Stomach (tissue), 9 donors: ENCODE data around the gene OR11A1. TPM values are rescaled to one million over a fixed set of nuclear protein-coding genes. Genes with fewer than 3 reads are reported as not detected.
"Not testable (repeated sequence)": the region's sequence is repeated elsewhere in the genome, so short reads cannot be mapped to it uniquely, and the experiment has no call there.

Experiments
- DNase-seq, 2 donors: peaks; one replicate each; pipeline versions ENCODE4 v3.0.0 to v3.0.0-alpha.2; 2013 to 2019
- H3K27ac ChIP-seq, 5 donors: fragments of 200-600 bp in 4 of 5; sonication (generic) in 4 of 5; one replicate each; pipeline ENCODE4 v1.5.1; 2013 to 2019; ENCODE audit warnings: mild to moderate bottlenecking in 1 of 5, moderate library complexity in 1 of 5
- H3K27me3 ChIP-seq, 3 donors: fragments of 200-600 bp; sonication (generic); one replicate each; pipeline ENCODE4 v1.5.1; 2017 to 2019; ENCODE audit warnings: mixed run types in 1 of 3
- H3K36me3 ChIP-seq, 4 donors: fragments of 200-600 bp; sonication (generic); 1 replicate in 3 of 4; 2 replicates in 1 of 4; pipeline ENCODE4 v1.5.1; 2016 to 2019
- H3K4me1 ChIP-seq, 4 donors: fragments of 200-600 bp; sonication (generic); one replicate each; pipeline ENCODE4 v1.5.1; 2016 to 2019
- H3K4me3 ChIP-seq, 4 donors: fragments of 200-600 bp; sonication (generic) in 3 of 4; one replicate each; pipeline ENCODE4 v1.5.1; 2016 to 2019; ENCODE audit warnings: mild to moderate bottlenecking in 1 of 4
- H3K9me3 ChIP-seq, 4 donors: fragments of 200-600 bp; sonication (generic); one replicate each; pipeline ENCODE4 v1.5.1; 2016 to 2019
- CTCF ChIP-seq, 7 experiments: fragments of 450-650 bp in 4 of 7; fragments of 200-600 bp in 3 of 7; sonication (generic) in 3 of 7; IDR thresholded peaks; one replicate each; pipeline ENCODE4 v1.5.1; 2016 to 2019; ENCODE audit warnings: antibody characterized with exemption in 7 of 7, control low read depth in 2 of 7, mild to moderate bottlenecking in 1 of 7
- EP300 ChIP-seq: sonication (generic); formaldehyde crosslinking; IDR thresholded peaks from one replicate; pipeline ENCODE4 v1.6.1; 2017; ENCODE audit warnings: antibody characterized with exemption
- POLR2A ChIP-seq, 4 donors: fragments of 450-650 bp; IDR thresholded peaks; one replicate each; pipeline ENCODE4 v1.6.1; 2016; ENCODE audit warnings: antibody characterized with exemption in 4 of 4, control low read depth in 2 of 4, mild to moderate bottlenecking in 1 of 4, moderate library complexity in 1 of 4
- POLR2AphosphoS5 ChIP-seq, 3 donors: sonication (generic); formaldehyde crosslinking; IDR thresholded peaks; one replicate each; pipeline ENCODE4 v1.6.1; 2016; ENCODE audit warnings: antibody characterized with exemption in 3 of 3
- WGBS, 5 donors: extraction: QIAGEN DNeasy Blood & Tissue Kit in 3 of 5; methylation state at CpG; one replicate each; pipeline versions ENCODE4 v1.1.5 to v1.1.7; 2013 to 2018; 5-methylcytosine and 5-hydroxymethylcytosine counted together
- intact Hi-C: fragments of 100-400 bp; cut with DNase I; formaldehyde crosslinking; loops from one replicate; pipeline ENCODE4 v1.15.1; 2023; ENCODE audit warnings: low total_unique reads
- polyA plus RNA-seq, 3 donors: library from polyadenylated mRNA; stranded (reverse); fragments of 200-250 nt; gene quantifications; one replicate each; pipeline ENCODE4 v1.2.3, GENCODE V29; 2013
- total RNA-seq, 5 donors: library from RNA; depleted of rRNA; stranded (reverse); fragments of >200 nt; gene quantifications; one replicate each; pipeline versions ENCODE4 v1.1.0 to v1.2.3, GENCODE V29; 2014 to 2016
- donor health status: healthy with polysubstance abuse.
- donor health status: Bipolar disorder and iron deficiency.
- donor health status: healthy.

The OR11A1 gene
- total and polyA plus RNA-seq, 8 donors = not detected

GRCh38 chr6:29451471-29452193, 5.2 kb downstream of the OR11A1 start:
- Histone ChIP-seq H3K9me3 (peaks cover 0 to 6% (median 2%) of the 10 kb centered on the region in 4 donors), H3K4me1 (no peaks in the 10 kb centered on the region), H3K27ac (no peak overlapping the region), H3K4me3 (no peak overlapping the region), H3K36me3 (no peaks in the 10 kb centered on the region), H3K27me3 (peaks cover 0 to 6% (median 0%) of the 10 kb centered on the region in 3 donors)
- 74 to 79% (median 76%) methylated on average over 3 of the region's 3 CpGs for WGBS, 5 donors
- intact Hi-C loops = no loop called here
- DNase-seq = no peak
- no peak for TF ChIP-seq CTCF (IDR thresholded peaks at IDR 0.05)
- TF ChIP-seq POLR2AphosphoS5 (IDR thresholded peaks at IDR 0.05) = no peak
- no peak for TF ChIP-seq POLR2A (IDR thresholded peaks at IDR 0.05)
- no peak for TF ChIP-seq EP300

GRCh38 chr6:29447670-29448069, 9.2 kb downstream of the OR11A1 start:
- Histone ChIP-seq H3K27me3 (peaks cover 0 to 14% (median 0%) of the 10 kb centered on the region in 3 donors), H3K36me3 (no peaks in the 10 kb centered on the region), H3K4me1 (no peaks in the 10 kb centered on the region), H3K27ac (no peak overlapping the region), H3K9me3 (peaks cover 0 to 10% (median 5%) of the 10 kb centered on the region in 4 donors), H3K4me3 (no peak overlapping the region)
- intact Hi-C loops = no loop called here
- TF ChIP-seq EP300 (no peak), POLR2AphosphoS5 (IDR thresholded peaks at IDR 0.05) (no peak), CTCF (IDR thresholded peaks at IDR 0.05) (no peak), POLR2A (IDR thresholded peaks at IDR 0.05) (no peak)
- 67 to 91% (median 88%) methylated on average over 1 of the region's 1 CpG for WGBS, 5 donors
- no peak for DNase-seq

GRCh38 chr6:29444031-29444430, 12.8 kb downstream of the OR11A1 start:
- 63 to 78% (median 65%) methylated on average over 1 of the region's 1 CpG for WGBS, 5 donors
- intact Hi-C loops = not testable (repeated sequence)

GRCh38 chr6:29442719-29443118, 14.2 kb downstream of the OR11A1 start:
- H3K27ac ChIP-seq = no peak overlapping the region
- peaks cover 0 to 10% (median 0%) of the 10 kb centered on the region in 4 donors for H3K9me3 ChIP-seq
- TF ChIP-seq EP300 (no peak), POLR2AphosphoS5 (IDR thresholded peaks at IDR 0.05) (no peak), CTCF (IDR thresholded peaks at IDR 0.05) (no peak), POLR2A (IDR thresholded peaks at IDR 0.05) (no peak)
- 76 to 100% (median 94%) methylated on average over 1 of the region's 1 CpG for WGBS, 5 donors
- DNase-seq = no peak
- H3K4me1 ChIP-seq = no peaks in the 10 kb centered on the region
- H3K27me3 ChIP-seq = peaks cover 0 to 15% (median 0%) of the 10 kb centered on the region in 3 donors
- no peaks in the 10 kb centered on the region for H3K36me3 ChIP-seq
- H3K4me3 ChIP-seq = no peak overlapping the region
- intact Hi-C loops = no loop called here

More at GRCh38 chr6:29444031-29444430, 12.8 kb downstream of the OR11A1 start:
- H3K9me3 ChIP-seq = peaks cover 0 to 10% (median 2%) of the 10 kb centered on the region in 4 donors
- not testable (repeated sequence) for H3K4me1 ChIP-seq, H3K27ac ChIP-seq, DNase-seq, H3K36me3 ChIP-seq, H3K4me3 ChIP-seq
- peaks cover 0 to 15% (median 0%) of the 10 kb centered on the region in 3 donors for H3K27me3 ChIP-seq

- no peak for TF ChIP-seq POLR2AphosphoS5 (IDR thresholded peaks at IDR 0.05)
- no peak for TF ChIP-seq EP300
- no peak for TF ChIP-seq POLR2A (IDR thresholded peaks at IDR 0.05)
- TF ChIP-seq CTCF (IDR thresholded peaks at IDR 0.05) = no peak
- DNase-seq = no peak
- intact Hi-C loops = no loop called here
Measured at GRCh38 chr6:29439006-29439405, 17.9 kb downstream of the OR11A1 start, which contains the start of gene OR10C1. Gene OR10C1 (plus strand): TSS chr6:29439306. CDS start chr6:29440016, 710 bp downstream.

GRCh38 chr6:29436730-29437129, 20.1 kb downstream of the OR11A1 start:
- H3K9me3 ChIP-seq, intact Hi-C loops, H3K27ac ChIP-seq, DNase-seq, H3K4me3 ChIP-seq, H3K27me3 ChIP-seq, H3K4me1 ChIP-seq, H3K36me3 ChIP-seq: not testable (repeated sequence)
- WGBS, 5 donors = 67 to 79% (median 73%) methylated on average over 18 of the region's 18 CpGs

More at GRCh38 chr6:29439006-29439405, 17.9 kb downstream of the OR11A1 start, which contains the start of gene OR10C1:
- H3K4me3 ChIP-seq = no peak within 1 kb of the TSS
- peaks cover 0 to under 1% (median 0%) of the 10 kb centered on the region in 4 donors for H3K9me3 ChIP-seq
- no peaks in the 10 kb centered on the region for H3K36me3 ChIP-seq
- no peaks in the 10 kb centered on the region for H3K4me1 ChIP-seq
- no peak within 1 kb of the TSS for H3K27ac ChIP-seq
- H3K27me3 ChIP-seq = peaks cover 0 to 7% (median 0%) of the 10 kb centered on the region in 3 donors
